ENCODE results near the gene MFAP4. TPM values are rescaled to one million over a fixed set of nuclear protein-coding genes. Genes with fewer than 3 reads are reported as not detected.

MFAP4 gene
- total RNA-seq, 1 experiment from 2014 or later, result 1.5 TPM

GRCh38 chr17:19410091-19410490, 23.1 kb upstream of the MFAP4 start:
- H4K8ac ChIP-seq (replicated peaks; ENCODE audit: insufficient read length, low read depth, low read length), result no peak overlapping the region
- no CpG with 5 or more reads among the region's 6 CpGs for WGBS (ENCODE audit: extremely low coverage, insufficient read length, low lambda C conversion rate)
- H2BK120ac ChIP-seq (ENCODE audit: low read depth, low read length, poor library complexity, severe bottlenecking), result no peak overlapping the region
- no peak overlapping the region for H2AK5ac ChIP-seq (ENCODE audit: insufficient read length, low read length)
- H3K4ac ChIP-seq (ENCODE audit: low read depth, low read length), result no peak overlapping the region
- no peak overlapping the region for H3K4me2 ChIP-seq (ENCODE audit: insufficient read depth, insufficient read length, low read length)
- no peak overlapping the region for H2BK5ac ChIP-seq (ENCODE audit: insufficient read length, low read length)
- H3K79me1 ChIP-seq (ENCODE audit: insufficient read depth, low read depth, low read length, poor library complexity, severe bottlenecking), result no peaks in the 10 kb centered on the region
- no peak overlapping the region for H2BK15ac ChIP-seq (ENCODE audit: low read depth, low read length)
- H3K14ac ChIP-seq (ENCODE audit: insufficient read depth, low read length), result no peak overlapping the region
- no peak for TF ChIP-seq CTCF (conservative IDR thresholded peaks at IDR 0.05)
- H4K91ac ChIP-seq (ENCODE audit: insufficient read length, low read depth, low read length), result no peak overlapping the region
- H2AFZ ChIP-seq (ENCODE audit: low read length), result no peak overlapping the region
- H3K23ac ChIP-seq (ENCODE audit: insufficient read length, low read depth, low read length), result no peak overlapping the region
- H2BK20ac ChIP-seq (ENCODE audit: low read depth, low read length, poor library complexity, severe bottlenecking), result no peak overlapping the region
- H3K18ac ChIP-seq (ENCODE audit: insufficient read length, low read depth, low read length), result no peak overlapping the region
- H3T11ph ChIP-seq (ENCODE audit: low read length), result no peak overlapping the region
- H4K5ac ChIP-seq (ENCODE audit: insufficient read length, low read depth, low read length), result no peak overlapping the region
- H3K79me2 ChIP-seq (ENCODE audit: insufficient read depth, low read length), result no peaks in the 10 kb centered on the region
- no peaks in the 10 kb centered on the region for H4K20me1 ChIP-seq (ENCODE audit: control insufficient read depth, insufficient read depth, insufficient read length)
- no peaks in the 10 kb centered on the region for H3K4me1 ChIP-seq (ENCODE audit: insufficient read depth, low read length)
- no peaks in the 10 kb centered on the region for H3K9me3 Mint-ChIP-seq
- no peaks in the 10 kb centered on the region; a peak in 1 of 7 replicates for H3K36me3 Mint-ChIP-seq (ENCODE audit: insufficient read depth in 1 of 3, low read depth in 3 of 3)
- peaks cover 15 to 25% of the 10 kb centered on the region in 2 experiments for H3K4me1 Mint-ChIP-seq
- no peak overlapping the region for H3K9ac ChIP-seq (ENCODE audit: extremely low read depth, insufficient read length, low read length)
- no peak overlapping the region for H3K27ac Mint-ChIP-seq
- peaks cover 5% of the 10 kb centered on the region for H3K27me3 Mint-ChIP-seq (ENCODE audit: low read depth)
- H3K23me2 ChIP-seq (ENCODE audit: insufficient read length, low read depth, low read length, poor library complexity, severe bottlenecking), result no peaks in the 10 kb centered on the region
- no peak overlapping the region for H3K27ac ChIP-seq (ENCODE audit: insufficient read length, low read depth, low read length)
- no peak overlapping the region for H3K56ac ChIP-seq (ENCODE audit: insufficient read length, low read depth, low read length)
- no peaks in the 10 kb centered on the region for H3K9me3 ChIP-seq (ENCODE audit: control insufficient read depth, low read depth, low read length)
- H3K4me3 Mint-ChIP-seq, result no peak overlapping the region; a peak in 1 of 5 replicates
- DNase-seq, result no peak
- no peak overlapping the region for H2BK12ac ChIP-seq (ENCODE audit: insufficient read length, low read depth, low read length)
- no peaks in the 10 kb centered on the region for H3K27me3 ChIP-seq (ENCODE audit: insufficient read depth, low read length)

Measured in H9 (cell line).